SK-N-SH treated with all-trans-retinoic acid at 6 μM for 48 hours (cell line): ENCODE measurements around the gene ZC3H7B.
"Not testable (repeated sequence)": the region's sequence is repeated elsewhere in the genome, so short reads cannot be mapped to it uniquely, and the experiment has no call there.

Experiments used
- ATAC-seq: fragments of 200-7000 bp; cut with Tn5 transposase; 3 replicates; pipeline ENCODE4 v1.9.1; 2020; ENCODE audit warnings: mild to moderate bottlenecking, moderate library complexity
- BACH2 ChIP-seq: fragments of 250-450 bp; sonication (Bioruptor Pico); IDR thresholded peaks from 2 replicates; pipeline ENCODE4 v1.9.0; 2021; ENCODE audit warnings: mild to moderate bottlenecking, borderline replicate concordance
- ESRRG ChIP-seq: fragments of 250-450 bp; sonication (Bioruptor Pico); IDR thresholded peaks from 2 replicates; pipeline ENCODE4 v1.6.1; 2021; ENCODE audit warnings: mild to moderate bottlenecking
- GLIS3 ChIP-seq: fragments of 250-450 bp; sonication (Bioruptor Pico); IDR thresholded peaks from 2 replicates; pipeline ENCODE4 v1.5.0; 2020; ENCODE audit warnings: mild to moderate bottlenecking, moderate library complexity
- OSR1 ChIP-seq: fragments of 250-450 bp; sonication (Bioruptor Pico); IDR thresholded peaks from 2 replicates; pipeline ENCODE4 v1.8.0; 2022; ENCODE audit warnings: moderate library complexity, mild to moderate bottlenecking, inconsistent platforms
- PPARA ChIP-seq: fragments of 250-450 bp; sonication (Bioruptor Pico); IDR thresholded peaks from 2 replicates; pipeline ENCODE4 v1.5.0; 2020; ENCODE audit warnings: mild to moderate bottlenecking, borderline replicate concordance
- RARB ChIP-seq: fragments of 250-450 bp; sonication (Bioruptor Pico); IDR thresholded peaks from 2 replicates; pipeline ENCODE4 v1.8.0; 2021; ENCODE audit warnings: mild to moderate bottlenecking, moderate library complexity
- TCF4 ChIP-seq: fragments of 250-450 bp; sonication (Bioruptor Pico); IDR thresholded peaks from 2 replicates; pipeline ENCODE4 v1.8.0; 2021; ENCODE audit warnings: mild to moderate bottlenecking, moderate library complexity, borderline replicate concordance
- ZC3H10 ChIP-seq: fragments of 250-450 bp; sonication (Bioruptor Pico); IDR thresholded peaks from 2 replicates; pipeline ENCODE4 v1.5.1; 2021; ENCODE audit warnings: mild to moderate bottlenecking, moderate library complexity
- ZFP3 ChIP-seq: fragments of 250-450 bp; sonication (Bioruptor Pico); IDR thresholded peaks from 2 replicates; pipeline ENCODE4 v1.5.0; 2020; ENCODE audit warnings: mild to moderate bottlenecking, moderate library complexity
- ZFP30 ChIP-seq: fragments of 450-650 bp; formaldehyde crosslinking; IDR thresholded peaks from 2 replicates; pipeline ENCODE4 v1.5.0; 2022; ENCODE audit warnings: mild to moderate bottlenecking, moderate library complexity
- ZNF565 ChIP-seq: fragments of 450-650 bp; formaldehyde crosslinking; conservative IDR thresholded peaks from 2 replicates; pipeline ENCODE4 v1.5.0; 2020; ENCODE audit warnings: low read depth, mild to moderate bottlenecking, moderate library complexity
- ZNF70 ChIP-seq: fragments of 450-650 bp; formaldehyde crosslinking; IDR thresholded peaks from 2 replicates; pipeline ENCODE4 v1.5.0; 2020; ENCODE audit warnings: mild to moderate bottlenecking, moderate library complexity
- ZNF8 ChIP-seq: fragments of 450-650 bp; formaldehyde crosslinking; IDR thresholded peaks from 2 replicates; pipeline ENCODE4 v1.5.0; 2020; ENCODE audit warnings: mild to moderate bottlenecking, moderate library complexity
- TF ChIP-seq, protein P1 (sequence below): fragments of 250-450 bp; sonication (Bioruptor Pico); IDR thresholded peaks from 2 replicates; pipeline ENCODE4 v1.5.1; 2020; ENCODE audit warnings: low read depth, mild to moderate bottlenecking, moderate library complexity
- TF ChIP-seq, protein P2 (sequence below): fragments of 250-450 bp; sonication (Bioruptor Pico); IDR thresholded peaks from 2 replicates; pipeline ENCODE4 v1.5.0; 2020; ENCODE audit warnings: mild to moderate bottlenecking, moderate library complexity
- TF ChIP-seq, protein P3 (sequence below): fragments of 250-450 bp; sonication (Bioruptor Pico); IDR thresholded peaks from 2 replicates; pipeline ENCODE4 v1.8.0; 2021; ENCODE audit warnings: low read depth, mild to moderate bottlenecking, moderate library complexity, borderline replicate concordance
- TF ChIP-seq, protein P4 (sequence below): fragments of 250-450 bp; sonication (Bioruptor Pico); IDR thresholded peaks from 2 replicates; pipeline ENCODE4 v1.8.0; 2020; ENCODE audit warnings: mild to moderate bottlenecking, moderate library complexity, borderline replicate concordance
- TF ChIP-seq, protein P5 (sequence below): fragments of 250-450 bp; sonication (Bioruptor Pico); IDR thresholded peaks from 2 replicates; pipeline ENCODE4 v1.5.1; 2021; ENCODE audit warnings: mild to moderate bottlenecking, moderate library complexity

Gene ZC3H7B

DNA sequence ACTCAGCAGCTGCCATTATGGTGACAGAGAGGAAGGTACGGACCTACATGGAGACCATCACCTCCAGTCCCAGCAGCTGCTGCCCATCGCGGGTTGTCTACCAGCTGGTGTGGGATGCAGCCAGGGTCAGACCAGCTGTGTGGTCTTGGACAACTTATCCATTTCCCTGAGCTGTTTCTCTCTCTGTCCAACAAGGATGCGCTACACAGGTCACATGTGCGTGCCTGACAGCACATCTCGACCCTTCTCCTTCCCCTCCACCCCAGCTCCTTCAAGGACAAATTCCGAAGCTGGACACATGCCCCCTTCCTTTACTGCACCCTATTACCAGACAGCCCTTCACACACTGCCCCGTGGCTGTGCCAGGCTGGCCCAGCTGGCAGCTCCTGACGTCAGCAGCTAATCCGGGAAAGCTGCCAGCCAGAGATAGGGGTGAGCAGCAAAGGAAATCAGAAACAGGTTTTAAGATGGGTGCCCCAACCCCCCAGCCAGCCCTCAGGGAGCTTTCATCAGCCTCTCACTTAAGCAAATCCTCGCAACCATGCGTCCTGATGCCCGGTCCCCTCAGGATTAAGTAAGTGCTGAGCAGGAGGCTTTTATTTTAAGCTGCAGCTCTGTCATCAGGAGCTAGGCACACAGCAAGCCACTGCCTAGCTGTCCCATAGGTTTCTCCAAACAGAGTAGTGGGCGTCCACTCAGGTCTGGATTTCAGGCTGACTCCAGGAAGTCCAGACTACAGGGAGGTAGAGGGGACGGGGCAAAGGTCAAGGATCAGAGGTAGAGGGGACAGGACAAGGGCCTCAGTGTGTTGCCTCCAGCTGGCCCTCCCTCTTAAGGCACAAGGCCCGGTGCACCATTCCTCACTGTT lies 100.7 kb downstream of the ZC3H7B start:
- peak; percentile 75 for ATAC-seq
- TF ChIP-seq TCF4 (CRISPR knock-in tag): peak; percentile 53; the same call in 1 of the 2 replicates
- TF ChIP-seq, protein P1, sequence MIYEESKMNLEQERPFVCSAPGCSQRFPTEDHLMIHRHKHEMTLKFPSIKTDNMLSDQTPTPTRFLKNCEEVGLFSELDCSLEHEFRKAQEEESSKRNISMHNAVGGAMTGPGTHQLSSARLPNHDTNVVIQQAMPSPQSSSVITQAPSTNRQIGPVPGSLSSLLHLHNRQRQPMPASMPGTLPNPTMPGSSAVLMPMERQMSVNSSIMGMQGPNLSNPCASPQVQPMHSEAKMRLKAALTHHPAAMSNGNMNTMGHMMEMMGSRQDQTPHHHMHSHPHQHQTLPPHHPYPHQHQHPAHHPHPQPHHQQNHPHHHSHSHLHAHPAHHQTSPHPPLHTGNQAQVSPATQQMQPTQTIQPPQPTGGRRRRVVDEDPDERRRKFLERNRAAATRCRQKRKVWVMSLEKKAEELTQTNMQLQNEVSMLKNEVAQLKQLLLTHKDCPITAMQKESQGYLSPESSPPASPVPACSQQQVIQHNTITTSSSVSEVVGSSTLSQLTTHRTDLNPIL (CRISPR knock-in tag): no peak
- TF ChIP-seq, protein P2, sequence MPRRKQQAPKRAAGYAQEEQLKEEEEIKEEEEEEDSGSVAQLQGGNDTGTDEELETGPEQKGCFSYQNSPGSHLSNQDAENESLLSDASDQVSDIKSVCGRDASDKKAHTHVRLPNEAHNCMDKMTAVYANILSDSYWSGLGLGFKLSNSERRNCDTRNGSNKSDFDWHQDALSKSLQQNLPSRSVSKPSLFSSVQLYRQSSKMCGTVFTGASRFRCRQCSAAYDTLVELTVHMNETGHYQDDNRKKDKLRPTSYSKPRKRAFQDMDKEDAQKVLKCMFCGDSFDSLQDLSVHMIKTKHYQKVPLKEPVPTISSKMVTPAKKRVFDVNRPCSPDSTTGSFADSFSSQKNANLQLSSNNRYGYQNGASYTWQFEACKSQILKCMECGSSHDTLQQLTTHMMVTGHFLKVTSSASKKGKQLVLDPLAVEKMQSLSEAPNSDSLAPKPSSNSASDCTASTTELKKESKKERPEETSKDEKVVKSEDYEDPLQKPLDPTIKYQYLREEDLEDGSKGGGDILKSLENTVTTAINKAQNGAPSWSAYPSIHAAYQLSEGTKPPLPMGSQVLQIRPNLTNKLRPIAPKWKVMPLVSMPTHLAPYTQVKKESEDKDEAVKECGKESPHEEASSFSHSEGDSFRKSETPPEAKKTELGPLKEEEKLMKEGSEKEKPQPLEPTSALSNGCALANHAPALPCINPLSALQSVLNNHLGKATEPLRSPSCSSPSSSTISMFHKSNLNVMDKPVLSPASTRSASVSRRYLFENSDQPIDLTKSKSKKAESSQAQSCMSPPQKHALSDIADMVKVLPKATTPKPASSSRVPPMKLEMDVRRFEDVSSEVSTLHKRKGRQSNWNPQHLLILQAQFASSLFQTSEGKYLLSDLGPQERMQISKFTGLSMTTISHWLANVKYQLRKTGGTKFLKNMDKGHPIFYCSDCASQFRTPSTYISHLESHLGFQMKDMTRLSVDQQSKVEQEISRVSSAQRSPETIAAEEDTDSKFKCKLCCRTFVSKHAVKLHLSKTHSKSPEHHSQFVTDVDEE (CRISPR knock-in tag): peak; percentile 51; the same call in 1 of the 2 replicates

DNA sequence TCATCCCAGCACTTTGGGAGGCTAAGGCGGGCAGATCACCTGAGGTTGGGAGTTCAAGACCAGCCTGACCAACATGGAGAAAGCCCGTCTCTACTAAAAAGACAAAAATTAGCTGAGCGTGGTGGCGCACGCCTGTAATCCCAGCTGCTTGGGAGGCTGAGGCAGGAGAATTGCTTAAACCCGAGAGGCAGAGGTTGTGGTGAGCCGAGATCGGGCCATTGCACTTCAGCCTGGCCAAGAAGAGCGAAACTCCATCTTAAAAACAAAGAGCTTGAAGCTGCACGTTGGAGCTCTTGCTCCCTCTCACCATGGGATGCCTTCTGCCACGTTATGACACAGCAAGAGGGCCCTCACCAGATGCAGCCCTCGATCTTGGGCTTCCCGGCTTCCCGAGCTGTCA lies 101.5 kb downstream of the ZC3H7B start:
- ATAC-seq: not testable (repeated sequence)

DNA sequence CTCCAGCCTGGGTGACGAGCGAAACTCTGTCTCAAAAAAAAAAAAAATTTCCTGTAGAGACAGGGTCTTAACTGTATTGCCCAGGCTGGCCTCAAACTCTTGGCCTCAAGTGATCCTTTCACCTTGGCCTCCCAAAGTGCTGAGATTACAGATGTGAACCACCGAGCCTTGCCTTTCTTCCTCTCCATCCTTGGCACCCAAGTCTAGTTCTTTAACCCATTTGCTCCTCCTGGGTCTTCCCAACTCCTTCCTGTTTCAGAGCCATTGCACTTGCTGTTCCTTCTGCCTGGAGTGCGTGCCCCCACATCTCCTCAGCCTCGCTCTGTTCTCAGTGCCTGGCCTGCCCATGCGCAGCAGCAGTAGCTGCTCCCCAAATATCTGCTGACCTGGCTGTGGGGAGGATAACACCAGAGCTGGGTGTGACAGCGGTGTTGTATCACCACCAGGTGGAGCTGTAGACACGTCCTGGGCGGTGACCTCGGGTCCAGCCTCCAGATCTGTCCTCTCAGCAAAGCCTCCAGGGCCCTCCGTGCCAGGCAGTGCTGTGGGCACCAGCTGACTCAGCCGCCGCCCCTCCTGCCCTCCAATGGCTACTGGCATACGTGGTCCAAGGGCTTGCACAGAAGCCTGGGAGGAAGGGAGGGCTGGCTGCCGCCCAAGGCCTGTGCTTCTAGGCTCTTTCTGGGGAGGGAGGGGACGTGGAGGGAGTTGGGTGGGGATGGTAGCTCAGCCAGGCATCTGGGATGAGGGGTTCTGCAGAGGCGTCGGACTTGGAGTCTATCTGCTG lies 102.4 kb downstream of the ZC3H7B start:
- peak; percentile 92 for ATAC-seq
- TF ChIP-seq ESRRG (CRISPR knock-in tag) (no peak), RARB (CRISPR knock-in tag) (no peak), TCF4 (CRISPR knock-in tag) (no peak), GLIS3 (CRISPR knock-in tag) (no peak), ZNF565 (CRISPR knock-in tag) (no peak)
- TF ChIP-seq, protein P1 (CRISPR knock-in tag): no peak
- TF ChIP-seq, protein P3, sequence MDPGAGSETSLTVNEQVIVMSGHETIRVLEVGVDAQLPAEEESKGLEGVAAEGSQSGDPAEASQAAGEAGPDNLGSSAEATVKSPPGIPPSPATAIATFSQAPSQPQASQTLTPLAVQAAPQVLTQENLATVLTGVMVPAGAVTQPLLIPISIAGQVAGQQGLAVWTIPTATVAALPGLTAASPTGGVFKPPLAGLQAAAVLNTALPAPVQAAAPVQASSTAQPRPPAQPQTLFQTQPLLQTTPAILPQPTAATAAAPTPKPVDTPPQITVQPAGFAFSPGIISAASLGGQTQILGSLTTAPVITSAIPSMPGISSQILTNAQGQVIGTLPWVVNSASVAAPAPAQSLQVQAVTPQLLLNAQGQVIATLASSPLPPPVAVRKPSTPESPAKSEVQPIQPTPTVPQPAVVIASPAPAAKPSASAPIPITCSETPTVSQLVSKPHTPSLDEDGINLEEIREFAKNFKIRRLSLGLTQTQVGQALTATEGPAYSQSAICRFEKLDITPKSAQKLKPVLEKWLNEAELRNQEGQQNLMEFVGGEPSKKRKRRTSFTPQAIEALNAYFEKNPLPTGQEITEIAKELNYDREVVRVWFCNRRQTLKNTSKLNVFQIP (CRISPR knock-in tag): no peak
- TF ChIP-seq, protein P4, sequence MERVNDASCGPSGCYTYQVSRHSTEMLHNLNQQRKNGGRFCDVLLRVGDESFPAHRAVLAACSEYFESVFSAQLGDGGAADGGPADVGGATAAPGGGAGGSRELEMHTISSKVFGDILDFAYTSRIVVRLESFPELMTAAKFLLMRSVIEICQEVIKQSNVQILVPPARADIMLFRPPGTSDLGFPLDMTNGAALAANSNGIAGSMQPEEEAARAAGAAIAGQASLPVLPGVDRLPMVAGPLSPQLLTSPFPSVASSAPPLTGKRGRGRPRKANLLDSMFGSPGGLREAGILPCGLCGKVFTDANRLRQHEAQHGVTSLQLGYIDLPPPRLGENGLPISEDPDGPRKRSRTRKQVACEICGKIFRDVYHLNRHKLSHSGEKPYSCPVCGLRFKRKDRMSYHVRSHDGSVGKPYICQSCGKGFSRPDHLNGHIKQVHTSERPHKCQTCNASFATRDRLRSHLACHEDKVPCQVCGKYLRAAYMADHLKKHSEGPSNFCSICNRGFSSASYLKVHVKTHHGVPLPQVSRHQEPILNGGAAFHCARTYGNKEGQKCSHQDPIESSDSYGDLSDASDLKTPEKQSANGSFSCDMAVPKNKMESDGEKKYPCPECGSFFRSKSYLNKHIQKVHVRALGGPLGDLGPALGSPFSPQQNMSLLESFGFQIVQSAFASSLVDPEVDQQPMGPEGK (CRISPR knock-in tag): no peak
- TF ChIP-seq, protein P5, sequence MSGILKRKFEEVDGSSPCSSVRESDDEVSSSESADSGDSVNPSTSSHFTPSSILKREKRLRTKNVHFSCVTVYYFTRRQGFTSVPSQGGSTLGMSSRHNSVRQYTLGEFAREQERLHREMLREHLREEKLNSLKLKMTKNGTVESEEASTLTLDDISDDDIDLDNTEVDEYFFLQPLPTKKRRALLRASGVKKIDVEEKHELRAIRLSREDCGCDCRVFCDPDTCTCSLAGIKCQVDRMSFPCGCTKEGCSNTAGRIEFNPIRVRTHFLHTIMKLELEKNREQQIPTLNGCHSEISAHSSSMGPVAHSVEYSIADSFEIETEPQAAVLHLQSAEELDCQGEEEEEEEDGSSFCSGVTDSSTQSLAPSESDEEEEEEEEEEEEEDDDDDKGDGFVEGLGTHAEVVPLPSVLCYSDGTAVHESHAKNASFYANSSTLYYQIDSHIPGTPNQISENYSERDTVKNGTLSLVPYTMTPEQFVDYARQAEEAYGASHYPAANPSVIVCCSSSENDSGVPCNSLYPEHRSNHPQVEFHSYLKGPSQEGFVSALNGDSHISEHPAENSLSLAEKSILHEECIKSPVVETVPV (CRISPR knock-in tag): no peak

DNA sequence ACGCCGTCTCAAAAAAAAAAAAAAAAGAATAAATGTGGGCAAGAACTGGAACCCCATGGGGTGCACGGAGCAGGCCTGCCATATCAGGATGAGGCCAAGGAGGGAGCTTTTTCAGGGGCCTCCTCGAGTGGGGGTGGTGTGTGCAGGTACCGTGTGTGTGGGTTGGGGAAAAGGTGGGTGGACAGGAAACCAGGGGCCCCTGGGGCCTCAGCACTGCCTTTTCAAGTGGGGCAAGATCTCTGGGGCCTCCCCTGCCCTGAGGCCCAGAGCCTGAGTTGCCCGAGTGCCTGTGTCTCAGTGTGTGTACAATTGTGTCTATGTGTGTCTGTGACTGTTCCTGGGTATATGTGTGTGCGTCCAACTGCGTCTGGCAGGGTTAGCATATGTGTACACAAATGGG lies 104.3 kb downstream of the ZC3H7B start:
- no peak for ATAC-seq
- TF ChIP-seq TCF4 (CRISPR knock-in tag): no peak
- TF ChIP-seq BACH2: no peak
- no peak for TF ChIP-seq PPARA (CRISPR knock-in tag)
- TF ChIP-seq, protein P3 (CRISPR knock-in tag): no peak
- TF ChIP-seq OSR1 (CRISPR knock-in tag): no peak
- TF ChIP-seq ESRRG (CRISPR knock-in tag): no peak
- TF ChIP-seq, protein P4 (CRISPR knock-in tag): no peak
- no peak for TF ChIP-seq ZNF70 (CRISPR knock-in tag)
- no peak for TF ChIP-seq GLIS3 (CRISPR knock-in tag)
- TF ChIP-seq RARB (CRISPR knock-in tag): no peak
- TF ChIP-seq ZNF8 (CRISPR knock-in tag): no peak
- no peak for TF ChIP-seq ZFP30 (CRISPR knock-in tag)
- TF ChIP-seq ZC3H10 (CRISPR knock-in tag): no peak
- TF ChIP-seq ZFP3 (CRISPR knock-in tag): no peak
